Suprapubic skin (tissue), 4 donors: ENCODE results near the gene SPATA7. TPM values are rescaled to one million over a fixed set of nuclear protein-coding genes. Genes with fewer than 3 reads are reported as not detected.

Experiments
- DNase-seq, 2 donors: peaks; one replicate each; pipeline ENCODE4 v3.0.0-alpha.2; 2019; ENCODE audit warnings: low spot score in 2 of 2
- H3K27ac ChIP-seq: fragments of 200-600 bp; sonication (generic); one replicate; pipeline ENCODE4 v1.5.1; 2019
- H3K27me3 ChIP-seq: fragments of 200-600 bp; sonication (generic); one replicate; pipeline ENCODE4 v1.5.1; 2019
- H3K36me3 ChIP-seq: fragments of 200-600 bp; sonication (generic); one replicate; pipeline ENCODE4 v1.5.1; 2019
- H3K4me1 ChIP-seq: fragments of 200-600 bp; sonication (generic); one replicate; pipeline ENCODE4 v1.5.1; 2019
- H3K4me3 ChIP-seq: fragments of 200-600 bp; sonication (generic); one replicate; pipeline ENCODE4 v1.5.1; 2019; ENCODE audit warnings: mild to moderate bottlenecking
- H3K9me3 ChIP-seq: fragments of 200-600 bp; sonication (generic); one replicate; pipeline ENCODE4 v1.5.1; 2019
- EP300 ChIP-seq: sonication (generic); formaldehyde crosslinking; IDR thresholded peaks from one replicate; pipeline ENCODE4 v1.6.1; 2017; ENCODE audit warnings: antibody characterized with exemption
- POLR2A ChIP-seq, 2 donors: fragments of 450-650 bp; IDR thresholded peaks; one replicate each; pipeline ENCODE4 v1.6.1; 2017; ENCODE audit warnings: antibody characterized with exemption in 2 of 2, mild to moderate bottlenecking in 2 of 2, moderate library complexity in 2 of 2
- POLR2AphosphoS5 ChIP-seq, 3 donors: sonication (generic); formaldehyde crosslinking; IDR thresholded peaks; one replicate each; pipeline ENCODE4 v1.6.1; 2017; ENCODE audit warnings: antibody characterized with exemption in 3 of 3
- whole genome bisulfite sequencing: methylation state at CpG from one replicate; pipeline ENCODE4 v1.1.5; 2018; 5-methylcytosine and 5-hydroxymethylcytosine counted together
- total RNA-seq, 4 donors: library from RNA; depleted of rRNA; stranded (reverse); fragments of >200 nt; gene quantifications; one replicate each; pipeline ENCODE4 v1.1.0, GENCODE V29; 2016
- TF ChIP-seq, protein P1 (sequence below), 2 donors: fragments of 200-600 bp in 1 of 2; fragments of 450-650 bp in 1 of 2; sonication (generic) in 1 of 2; IDR thresholded peaks; one replicate each; pipeline ENCODE4 v1.5.1; 2016 to 2019; ENCODE audit warnings: antibody characterized with exemption in 2 of 2, mild to moderate bottlenecking in 1 of 2, moderate library complexity in 1 of 2

SPATA7 gene
- total RNA-seq, 4 donors from 2014 or later = 10.7 to 12.4 (median 11.6) TPM

DNA sequence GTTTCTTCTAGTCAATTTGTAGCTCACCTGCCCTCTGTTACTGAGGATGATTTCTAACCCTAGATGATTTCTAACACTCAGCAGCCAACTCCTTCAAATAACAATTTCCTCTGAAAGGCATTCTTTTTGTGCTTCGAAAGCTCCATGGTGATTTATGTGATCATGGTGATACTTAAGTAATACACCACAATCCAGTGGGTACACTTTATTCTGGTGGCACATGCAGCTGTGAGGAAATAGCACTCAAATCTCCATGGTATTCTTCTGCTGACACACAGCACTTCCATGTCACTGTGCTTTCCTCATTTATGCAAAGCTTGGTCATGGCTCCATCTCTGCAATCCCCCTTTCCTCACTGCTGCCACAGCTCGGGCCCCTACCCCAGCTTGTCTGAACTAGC lies 95.6 kb downstream of the SPATA7 start:
- TF ChIP-seq POLR2A (IDR thresholded peaks at IDR 0.05) = no peak
- TF ChIP-seq EP300 = no peak
- TF ChIP-seq, protein P1, sequence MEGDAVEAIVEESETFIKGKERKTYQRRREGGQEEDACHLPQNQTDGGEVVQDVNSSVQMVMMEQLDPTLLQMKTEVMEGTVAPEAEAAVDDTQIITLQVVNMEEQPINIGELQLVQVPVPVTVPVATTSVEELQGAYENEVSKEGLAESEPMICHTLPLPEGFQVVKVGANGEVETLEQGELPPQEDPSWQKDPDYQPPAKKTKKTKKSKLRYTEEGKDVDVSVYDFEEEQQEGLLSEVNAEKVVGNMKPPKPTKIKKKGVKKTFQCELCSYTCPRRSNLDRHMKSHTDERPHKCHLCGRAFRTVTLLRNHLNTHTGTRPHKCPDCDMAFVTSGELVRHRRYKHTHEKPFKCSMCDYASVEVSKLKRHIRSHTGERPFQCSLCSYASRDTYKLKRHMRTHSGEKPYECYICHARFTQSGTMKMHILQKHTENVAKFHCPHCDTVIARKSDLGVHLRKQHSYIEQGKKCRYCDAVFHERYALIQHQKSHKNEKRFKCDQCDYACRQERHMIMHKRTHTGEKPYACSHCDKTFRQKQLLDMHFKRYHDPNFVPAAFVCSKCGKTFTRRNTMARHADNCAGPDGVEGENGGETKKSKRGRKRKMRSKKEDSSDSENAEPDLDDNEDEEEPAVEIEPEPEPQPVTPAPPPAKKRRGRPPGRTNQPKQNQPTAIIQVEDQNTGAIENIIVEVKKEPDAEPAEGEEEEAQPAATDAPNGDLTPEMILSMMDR (IDR thresholded peaks at IDR 0.05) = no peak
- no peak for TF ChIP-seq POLR2AphosphoS5 (IDR thresholded peaks at IDR 0.05)
- Histone ChIP-seq H3K27me3 (no peaks in the 10 kb centered on the region), H3K4me1 (peaks cover 4% of the 10 kb centered on the region), H3K27ac (no peak overlapping the region), H3K4me3 (no peak overlapping the region), H3K36me3 (peaks cover 66% of the 10 kb centered on the region), H3K9me3 (no peaks in the 10 kb centered on the region)
- no peak for DNase-seq
- WGBS = 82% methylated on average over 2 of the region's 2 CpGs

DNA sequence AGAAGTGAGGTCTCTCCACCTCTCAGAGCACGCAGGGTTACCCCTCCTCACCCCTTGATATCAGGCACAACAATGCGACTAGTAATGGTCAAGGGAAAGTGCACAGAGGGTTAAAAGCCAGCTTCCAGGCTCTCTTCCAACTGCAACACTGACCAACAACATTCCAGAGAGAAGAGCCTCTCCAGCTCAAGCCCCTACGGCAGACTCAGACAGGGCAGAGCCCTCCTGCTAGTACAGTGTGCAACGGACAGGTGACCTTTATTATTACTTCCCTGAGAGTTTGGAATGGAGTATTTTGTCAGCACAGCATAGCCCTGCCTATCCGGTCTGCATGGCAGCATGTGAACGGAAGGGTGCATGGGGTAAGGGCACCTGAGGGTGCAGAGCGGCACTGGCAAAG lies 96.3 kb downstream of the SPATA7 start:
- Histone ChIP-seq H3K4me3 (no peak overlapping the region), H3K36me3 (peaks cover 62% of the 10 kb centered on the region), H3K27ac (no peak overlapping the region), H3K9me3 (no peaks in the 10 kb centered on the region), H3K4me1 (no peaks in the 10 kb centered on the region), H3K27me3 (no peaks in the 10 kb centered on the region)
- WGBS = 77% methylated on average over 7 of the region's 7 CpGs
- DNase-seq = no peak
- TF ChIP-seq POLR2AphosphoS5 (IDR thresholded peaks at IDR 0.05) = no peak
- TF ChIP-seq, protein P1 (IDR thresholded peaks at IDR 0.05) = no peak
- no peak for TF ChIP-seq POLR2A (IDR thresholded peaks at IDR 0.05)
- TF ChIP-seq EP300 = no peak

DNA sequence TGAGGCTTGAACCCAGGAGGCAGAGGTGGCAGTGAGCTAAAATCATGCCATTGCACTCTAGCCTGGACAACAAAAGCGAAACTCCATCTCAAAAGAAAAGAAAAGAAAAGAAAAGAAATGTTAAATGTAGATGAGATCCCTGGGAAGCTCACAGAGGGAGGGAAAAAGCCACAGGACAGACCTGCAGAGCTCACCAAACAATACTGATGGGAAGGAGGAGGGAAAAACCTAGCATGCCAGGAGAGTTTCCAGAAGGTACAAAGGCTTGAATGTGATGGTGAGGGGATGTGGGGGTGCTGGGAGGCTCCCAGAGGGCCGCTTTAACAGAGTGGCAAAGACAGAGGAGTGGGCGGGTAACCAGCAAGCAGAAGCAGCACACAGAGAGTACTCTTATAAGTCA lies 97.1 kb downstream of the SPATA7 start:
- H3K27me3 ChIP-seq = no peaks in the 10 kb centered on the region
- TF ChIP-seq, protein P1 (IDR thresholded peaks at IDR 0.05) = no peak
- no peak for TF ChIP-seq POLR2A (IDR thresholded peaks at IDR 0.05)
- no peak for TF ChIP-seq EP300
- TF ChIP-seq POLR2AphosphoS5 (IDR thresholded peaks at IDR 0.05) = no peak
- 87% methylated on average over 3 of the region's 3 CpGs for WGBS
- H3K36me3 ChIP-seq = peaks cover 60% of the 10 kb centered on the region
- no peaks in the 10 kb centered on the region for H3K9me3 ChIP-seq
- no peak overlapping the region for H3K4me3 ChIP-seq
- no peak for DNase-seq
- no peaks in the 10 kb centered on the region for H3K4me1 ChIP-seq
- no peak overlapping the region for H3K27ac ChIP-seq

Other genes with a start within 250 kb of the SPATA7 start
- under 1 TPM in 2 of 4 donors, not detected in 2; 0.04 to 0.08 TPM for gene KCNK10, start 62.4 kb upstream of the SPATA7 start, total RNA-seq
- 10 to 100 TPM; 33.2 to 71.1 (median 39.9) TPM for gene PTPN21, start 169.3 kb downstream of the SPATA7 start, total RNA-seq
- 10 to 100 TPM; 49.2 to 83.6 (median 59.9) TPM for gene ZC3H14, start 177.4 kb downstream of the SPATA7 start, total RNA-seq